Liver (tissue), 9 donors: ENCODE measurements around the gene PPP2R2B. TPM values are rescaled to one million over a fixed set of nuclear protein-coding genes. Genes with fewer than 3 reads are reported as not detected.

Source experiments
- DNase-seq: peaks from one replicate; pipeline ENCODE4 v3.0.0-alpha.2; 2017; ENCODE audit warnings: low spot score
- H3K27ac ChIP-seq, 2 donors: one replicate each; pipeline ENCODE4 v1.7.0; 2013; ENCODE audit warnings: inconsistent platforms in 2 of 2, low read length in 2 of 2, control low read depth in 1 of 2, low read depth in 1 of 2, mild to moderate bottlenecking in 1 of 2
- H3K27me3 ChIP-seq, 4 donors: one replicate each; pipeline versions ENCODE4 v1.6.1 to v1.7.0; 2013; ENCODE audit warnings: low read length in 3 of 4, inconsistent platforms in 1 of 4, mild to moderate bottlenecking in 1 of 4, moderate library complexity in 1 of 4; ENCODE audit not compliant: control insufficient read depth in 4 of 4, insufficient read depth in 4 of 4
- H3K36me3 ChIP-seq, 4 donors: one replicate each; pipeline versions ENCODE4 v1.6.1 to v1.7.0; 2013; ENCODE audit warnings: low read length in 3 of 4, mild to moderate bottlenecking in 3 of 4, low read depth in 1 of 4, moderate library complexity in 1 of 4; ENCODE audit not compliant: control insufficient read depth in 4 of 4, insufficient read depth in 3 of 4
- H3K4me1 ChIP-seq, 4 donors: one replicate each; pipeline versions ENCODE4 v1.6.1 to v1.7.0; 2013; ENCODE audit warnings: low read length in 3 of 4, mild to moderate bottlenecking in 3 of 4, moderate library complexity in 1 of 4; ENCODE audit not compliant: control insufficient read depth in 4 of 4, insufficient read depth in 4 of 4
- H3K4me3 ChIP-seq, 3 donors: one replicate each; pipeline versions ENCODE4 v1.6.1 to v1.7.0; 2013; ENCODE audit warnings: low read length in 3 of 3, control low read depth in 1 of 3, low read depth in 1 of 3, mild to moderate bottlenecking in 1 of 3
- H3K9ac ChIP-seq, 2 donors: one replicate each; pipeline ENCODE4 v1.7.0; 2013; ENCODE audit warnings: low read length in 2 of 2, mild to moderate bottlenecking in 2 of 2, moderate library complexity in 2 of 2, control low read depth in 1 of 2, low read depth in 1 of 2
- H3K9me3 ChIP-seq, 4 donors: one replicate each; pipeline versions ENCODE4 v1.6.1 to v1.7.0; 2013; ENCODE audit warnings: low read length in 3 of 4; ENCODE audit not compliant: control insufficient read depth in 4 of 4
- FOXA1 ChIP-seq: IDR thresholded peaks from 2 replicates; pipeline ENCODE4 v1.6.1; 2016; ENCODE audit warnings: antibody characterized with exemption
- FOXA2 ChIP-seq: IDR thresholded peaks from 2 replicates; pipeline ENCODE4 v1.6.1; 2016; ENCODE audit warnings: antibody characterized with exemption
- HNF4A ChIP-seq, 2 donors: conservative IDR thresholded peaks; 2 replicates each; pipeline ENCODE4 v1.6.1; 2016; ENCODE audit warnings: antibody characterized with exemption in 2 of 2, mild to moderate bottlenecking in 2 of 2
- HNF4G ChIP-seq: IDR thresholded peaks from 2 replicates; pipeline ENCODE4 v1.6.1; 2016; ENCODE audit warnings: antibody characterized with exemption
- JUND ChIP-seq, 2 donors: IDR thresholded peaks; 2 replicates each; pipeline ENCODE4 v1.6.1; 2016; ENCODE audit warnings: antibody characterized with exemption in 2 of 2
- NR2F2 ChIP-seq: IDR thresholded peaks from 2 replicates; pipeline ENCODE4 v1.6.1; 2016; ENCODE audit warnings: antibody characterized with exemption
- RAD21 ChIP-seq, 2 donors: IDR thresholded peaks; 2 replicates each; pipeline ENCODE4 v1.6.1; 2016; ENCODE audit warnings: antibody characterized with exemption in 2 of 2, mild to moderate bottlenecking in 2 of 2
- RXRA ChIP-seq, 2 donors: IDR thresholded peaks; 2 replicates each; pipeline ENCODE4 v1.6.1; 2017 to 2018; ENCODE audit warnings: antibody characterized with exemption in 2 of 2, mild to moderate bottlenecking in 1 of 2
- SP1 ChIP-seq: IDR thresholded peaks from 2 replicates; pipeline ENCODE4 v1.6.1; 2018; ENCODE audit warnings: antibody characterized with exemption, mild to moderate bottlenecking
- TAF1 ChIP-seq: conservative IDR thresholded peaks from 2 replicates; pipeline ENCODE4 v1.6.1; 2016; ENCODE audit warnings: antibody characterized with exemption, mild to moderate bottlenecking
- YY1 ChIP-seq: IDR thresholded peaks from 2 replicates; pipeline ENCODE4 v1.6.1; 2016; ENCODE audit warnings: antibody characterized with exemption, mild to moderate bottlenecking
- WGBS: extraction: QIAGEN DNeasy Blood & Tissue Kit; methylation state at CpG from one replicate; pipeline ENCODE4 v1.1.7; 2013; 5-methylcytosine and 5-hydroxymethylcytosine counted together
- polyA plus RNA-seq, 2 donors: library from polyadenylated mRNA; stranded (reverse) in 1 of 2; unstranded in 1 of 2; fragments of 200-250 nt in 1 of 2; fragments of >200 nt in 1 of 2; fragmentation: Nextera tagmentation in 1 of 2; extraction: Ambion mirVana in 1 of 2; gene quantifications; one replicate each; pipeline versions ENCODE4 v1.2.1 to v1.2.3, GENCODE V29; 2013 to 2015
- total RNA-seq, 2 donors: library from RNA; depleted of rRNA; stranded (reverse); fragments of >200 nt; gene quantifications; one replicate each; pipeline ENCODE4 v1.2.3, GENCODE V29; 2014
- TF ChIP-seq, protein P1 (sequence below): fragments of 150-350 bp; IDR thresholded peaks from 2 replicates; pipeline ENCODE4 v1.5.1; 2017; ENCODE audit warnings: improper control_type of control experiment, low read depth, low read length; ENCODE audit not compliant: missing input control
- TF ChIP-seq, protein P2 (sequence below): IDR thresholded peaks from 2 replicates; pipeline ENCODE4 v1.6.1; 2016; ENCODE audit warnings: antibody characterized with exemption
- TF ChIP-seq, protein P3 (sequence below): IDR thresholded peaks from 2 replicates; pipeline ENCODE4 v1.6.1; 2016; ENCODE audit warnings: antibody characterized with exemption
- TF ChIP-seq, protein P4 (sequence below): IDR thresholded peaks from 2 replicates; pipeline ENCODE4 v1.6.1; 2016; ENCODE audit warnings: antibody characterized with exemption
- TF ChIP-seq, protein P5 (sequence below): IDR thresholded peaks from 2 replicates; pipeline ENCODE4 v1.6.1; 2016; ENCODE audit warnings: antibody characterized with exemption, mild to moderate bottlenecking
- donor health status: healthy.
- donor health status: healthy.
- donor health status: healthy.
- donor health status: healthy.
- donor health status: healthy.

PPP2R2B gene
- total and polyA plus RNA-seq, 4 donors = 0.15 to 6.3 (median 0.40) TPM

DNA sequence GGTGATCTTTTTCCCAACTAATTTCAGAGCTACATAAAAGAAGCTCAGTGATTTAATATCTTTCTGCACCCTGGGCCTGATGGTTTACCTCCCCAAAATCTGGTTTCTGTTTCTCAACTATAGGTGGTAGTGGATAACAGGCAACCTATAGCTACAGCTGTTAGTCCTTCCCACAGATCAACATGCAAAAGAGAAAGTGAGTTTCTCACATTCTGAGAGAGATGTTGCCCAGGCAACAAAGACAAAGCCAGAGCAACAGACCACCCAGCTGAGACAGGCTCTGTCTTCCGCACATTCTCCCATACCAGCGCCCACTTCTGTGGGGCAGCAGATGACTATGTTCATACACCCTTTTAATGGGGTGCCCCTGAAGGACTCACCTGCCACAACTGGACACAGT lies 40.7 kb upstream of the PPP2R2B start:
- Histone ChIP-seq H3K36me3 (no peaks in the 10 kb centered on the region), H3K4me1 (peaks cover 0 to 3% (median 0%) of the 10 kb centered on the region in 4 donors), H3K27ac (no peak overlapping the region), H3K4me3 (no peak overlapping the region), H3K27me3 (no peaks in the 10 kb centered on the region), H3K9me3 (no peaks in the 10 kb centered on the region), H3K9ac (no peak overlapping the region)
- WGBS = 88% methylated on average over 2 of the region's 2 CpGs
- DNase-seq = no peak
- no peak for TF ChIP-seq FOXA2
- TF ChIP-seq, protein P1, sequence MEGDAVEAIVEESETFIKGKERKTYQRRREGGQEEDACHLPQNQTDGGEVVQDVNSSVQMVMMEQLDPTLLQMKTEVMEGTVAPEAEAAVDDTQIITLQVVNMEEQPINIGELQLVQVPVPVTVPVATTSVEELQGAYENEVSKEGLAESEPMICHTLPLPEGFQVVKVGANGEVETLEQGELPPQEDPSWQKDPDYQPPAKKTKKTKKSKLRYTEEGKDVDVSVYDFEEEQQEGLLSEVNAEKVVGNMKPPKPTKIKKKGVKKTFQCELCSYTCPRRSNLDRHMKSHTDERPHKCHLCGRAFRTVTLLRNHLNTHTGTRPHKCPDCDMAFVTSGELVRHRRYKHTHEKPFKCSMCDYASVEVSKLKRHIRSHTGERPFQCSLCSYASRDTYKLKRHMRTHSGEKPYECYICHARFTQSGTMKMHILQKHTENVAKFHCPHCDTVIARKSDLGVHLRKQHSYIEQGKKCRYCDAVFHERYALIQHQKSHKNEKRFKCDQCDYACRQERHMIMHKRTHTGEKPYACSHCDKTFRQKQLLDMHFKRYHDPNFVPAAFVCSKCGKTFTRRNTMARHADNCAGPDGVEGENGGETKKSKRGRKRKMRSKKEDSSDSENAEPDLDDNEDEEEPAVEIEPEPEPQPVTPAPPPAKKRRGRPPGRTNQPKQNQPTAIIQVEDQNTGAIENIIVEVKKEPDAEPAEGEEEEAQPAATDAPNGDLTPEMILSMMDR = no peak
- TF ChIP-seq RAD21 (IDR thresholded peaks at IDR 0.05) = no peak
- TF ChIP-seq, protein P2, sequence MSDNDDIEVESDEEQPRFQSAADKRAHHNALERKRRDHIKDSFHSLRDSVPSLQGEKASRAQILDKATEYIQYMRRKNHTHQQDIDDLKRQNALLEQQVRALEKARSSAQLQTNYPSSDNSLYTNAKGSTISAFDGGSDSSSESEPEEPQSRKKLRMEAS = no peak
- no peak for TF ChIP-seq HNF4G
- TF ChIP-seq, protein P3, sequence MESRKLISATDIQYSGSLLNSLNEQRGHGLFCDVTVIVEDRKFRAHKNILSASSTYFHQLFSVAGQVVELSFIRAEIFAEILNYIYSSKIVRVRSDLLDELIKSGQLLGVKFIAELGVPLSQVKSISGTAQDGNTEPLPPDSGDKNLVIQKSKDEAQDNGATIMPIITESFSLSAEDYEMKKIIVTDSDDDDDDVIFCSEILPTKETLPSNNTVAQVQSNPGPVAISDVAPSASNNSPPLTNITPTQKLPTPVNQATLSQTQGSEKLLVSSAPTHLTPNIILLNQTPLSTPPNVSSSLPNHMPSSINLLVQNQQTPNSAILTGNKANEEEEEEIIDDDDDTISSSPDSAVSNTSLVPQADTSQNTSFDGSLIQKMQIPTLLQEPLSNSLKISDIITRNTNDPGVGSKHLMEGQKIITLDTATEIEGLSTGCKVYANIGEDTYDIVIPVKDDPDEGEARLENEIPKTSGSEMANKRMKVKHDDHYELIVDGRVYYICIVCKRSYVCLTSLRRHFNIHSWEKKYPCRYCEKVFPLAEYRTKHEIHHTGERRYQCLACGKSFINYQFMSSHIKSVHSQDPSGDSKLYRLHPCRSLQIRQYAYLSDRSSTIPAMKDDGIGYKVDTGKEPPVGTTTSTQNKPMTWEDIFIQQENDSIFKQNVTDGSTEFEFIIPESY = no peak

DNA sequence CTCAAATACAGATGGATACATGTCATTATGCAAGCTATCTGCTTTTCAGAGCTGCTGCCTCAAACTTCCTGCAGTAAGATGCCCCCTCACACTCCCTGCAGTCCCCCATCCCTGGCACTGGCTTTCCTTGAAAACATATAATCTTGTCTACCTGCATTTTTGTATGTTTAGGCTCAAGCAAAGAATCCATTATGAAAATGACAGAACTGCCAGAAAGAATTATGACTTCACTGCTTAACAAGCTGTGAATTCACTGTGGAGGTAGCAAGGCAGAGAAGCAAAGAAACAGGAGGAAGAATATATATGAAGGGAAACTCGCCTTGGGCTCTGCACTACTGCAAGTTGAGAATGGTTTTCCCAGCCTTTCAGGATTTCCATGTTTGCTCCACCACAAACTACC lies 39.4 kb upstream of the PPP2R2B start:
- Histone ChIP-seq H3K9ac (no peak overlapping the region), H3K36me3 (no peaks in the 10 kb centered on the region), H3K27me3 (no peaks in the 10 kb centered on the region), H3K9me3 (no peaks in the 10 kb centered on the region), H3K4me1 (peaks cover 0 to 3% (median 0%) of the 10 kb centered on the region in 4 donors), H3K27ac (no peak overlapping the region), H3K4me3 (no peak overlapping the region)
- TF ChIP-seq FOXA1 = no peak
- no peak for TF ChIP-seq TAF1
- TF ChIP-seq, protein P4, sequence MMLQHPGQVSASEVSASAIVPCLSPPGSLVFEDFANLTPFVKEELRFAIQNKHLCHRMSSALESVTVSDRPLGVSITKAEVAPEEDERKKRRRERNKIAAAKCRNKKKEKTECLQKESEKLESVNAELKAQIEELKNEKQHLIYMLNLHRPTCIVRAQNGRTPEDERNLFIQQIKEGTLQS = no peak
- no peak for TF ChIP-seq RXRA (IDR thresholded peaks at IDR 0.05)
- no peak for TF ChIP-seq SP1
- TF ChIP-seq, protein P2 = no peak
- no peak for TF ChIP-seq HNF4G
- TF ChIP-seq YY1 = no peak
- TF ChIP-seq HNF4A (conservative IDR thresholded peaks at IDR 0.05) = no peak
- TF ChIP-seq FOXA2 = no peak
- no peak for TF ChIP-seq NR2F2
- no peak for TF ChIP-seq RAD21 (IDR thresholded peaks at IDR 0.05)
- no peak for TF ChIP-seq JUND (IDR thresholded peaks at IDR 0.05)
- TF ChIP-seq, protein P5, sequence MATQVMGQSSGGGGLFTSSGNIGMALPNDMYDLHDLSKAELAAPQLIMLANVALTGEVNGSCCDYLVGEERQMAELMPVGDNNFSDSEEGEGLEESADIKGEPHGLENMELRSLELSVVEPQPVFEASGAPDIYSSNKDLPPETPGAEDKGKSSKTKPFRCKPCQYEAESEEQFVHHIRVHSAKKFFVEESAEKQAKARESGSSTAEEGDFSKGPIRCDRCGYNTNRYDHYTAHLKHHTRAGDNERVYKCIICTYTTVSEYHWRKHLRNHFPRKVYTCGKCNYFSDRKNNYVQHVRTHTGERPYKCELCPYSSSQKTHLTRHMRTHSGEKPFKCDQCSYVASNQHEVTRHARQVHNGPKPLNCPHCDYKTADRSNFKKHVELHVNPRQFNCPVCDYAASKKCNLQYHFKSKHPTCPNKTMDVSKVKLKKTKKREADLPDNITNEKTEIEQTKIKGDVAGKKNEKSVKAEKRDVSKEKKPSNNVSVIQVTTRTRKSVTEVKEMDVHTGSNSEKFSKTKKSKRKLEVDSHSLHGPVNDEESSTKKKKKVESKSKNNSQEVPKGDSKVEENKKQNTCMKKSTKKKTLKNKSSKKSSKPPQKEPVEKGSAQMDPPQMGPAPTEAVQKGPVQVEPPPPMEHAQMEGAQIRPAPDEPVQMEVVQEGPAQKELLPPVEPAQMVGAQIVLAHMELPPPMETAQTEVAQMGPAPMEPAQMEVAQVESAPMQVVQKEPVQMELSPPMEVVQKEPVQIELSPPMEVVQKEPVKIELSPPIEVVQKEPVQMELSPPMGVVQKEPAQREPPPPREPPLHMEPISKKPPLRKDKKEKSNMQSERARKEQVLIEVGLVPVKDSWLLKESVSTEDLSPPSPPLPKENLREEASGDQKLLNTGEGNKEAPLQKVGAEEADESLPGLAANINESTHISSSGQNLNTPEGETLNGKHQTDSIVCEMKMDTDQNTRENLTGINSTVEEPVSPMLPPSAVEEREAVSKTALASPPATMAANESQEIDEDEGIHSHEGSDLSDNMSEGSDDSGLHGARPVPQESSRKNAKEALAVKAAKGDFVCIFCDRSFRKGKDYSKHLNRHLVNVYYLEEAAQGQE = no peak
- no peak for DNase-seq
- 75% methylated on average over 1 of the region's 1 CpG for WGBS
